ENCODE data around the gene PTPRZ1.

The PTPRZ1 gene

DNA sequence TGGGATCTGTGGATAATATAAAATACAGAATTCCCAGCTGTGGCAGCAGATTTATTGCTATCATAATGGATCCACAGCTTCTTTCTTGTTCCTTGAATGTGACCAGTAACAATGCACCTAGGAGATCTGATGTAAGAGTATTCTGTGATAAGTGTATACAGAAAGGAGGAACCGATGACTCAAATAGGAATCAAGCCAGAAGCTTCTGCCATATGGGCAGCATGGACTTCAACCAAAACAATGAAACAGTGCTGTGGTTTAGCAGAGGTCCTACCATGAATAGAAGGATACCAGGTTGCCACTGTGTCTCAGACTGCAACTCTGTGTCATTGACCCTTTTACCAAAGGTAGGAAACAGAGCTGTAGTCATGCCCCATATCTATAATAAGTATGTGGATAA lies 81.8 kb downstream of the PTPRZ1 start:
- DNase-seq (ENCODE audit: low spot score): no peak

GRCh38 chr7:121957626-121958025 lies 84.7 kb downstream of the PTPRZ1 start:
- no peak for DNase-seq (ENCODE audit: low spot score)

DNA sequence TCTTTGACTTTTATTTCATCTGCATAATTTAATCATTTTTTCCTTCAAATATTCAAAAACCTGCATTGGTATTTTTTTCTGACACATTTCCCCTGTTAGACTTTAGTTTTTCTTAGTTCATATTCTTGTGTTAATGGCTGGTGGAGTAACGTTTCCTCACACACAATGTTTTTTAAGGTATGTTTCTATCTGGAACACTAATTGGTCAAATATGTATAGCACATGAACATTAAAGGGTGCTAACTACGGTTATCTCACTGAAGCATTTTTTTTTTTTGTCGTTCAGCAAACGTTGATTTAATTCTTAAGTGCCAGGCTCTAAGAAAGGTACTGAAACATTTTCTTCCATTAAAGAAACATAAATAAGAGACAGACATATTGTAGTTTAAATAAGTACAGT lies 87.7 kb downstream of the PTPRZ1 start:
- no peak for DNase-seq (ENCODE audit: low spot score)

DNA sequence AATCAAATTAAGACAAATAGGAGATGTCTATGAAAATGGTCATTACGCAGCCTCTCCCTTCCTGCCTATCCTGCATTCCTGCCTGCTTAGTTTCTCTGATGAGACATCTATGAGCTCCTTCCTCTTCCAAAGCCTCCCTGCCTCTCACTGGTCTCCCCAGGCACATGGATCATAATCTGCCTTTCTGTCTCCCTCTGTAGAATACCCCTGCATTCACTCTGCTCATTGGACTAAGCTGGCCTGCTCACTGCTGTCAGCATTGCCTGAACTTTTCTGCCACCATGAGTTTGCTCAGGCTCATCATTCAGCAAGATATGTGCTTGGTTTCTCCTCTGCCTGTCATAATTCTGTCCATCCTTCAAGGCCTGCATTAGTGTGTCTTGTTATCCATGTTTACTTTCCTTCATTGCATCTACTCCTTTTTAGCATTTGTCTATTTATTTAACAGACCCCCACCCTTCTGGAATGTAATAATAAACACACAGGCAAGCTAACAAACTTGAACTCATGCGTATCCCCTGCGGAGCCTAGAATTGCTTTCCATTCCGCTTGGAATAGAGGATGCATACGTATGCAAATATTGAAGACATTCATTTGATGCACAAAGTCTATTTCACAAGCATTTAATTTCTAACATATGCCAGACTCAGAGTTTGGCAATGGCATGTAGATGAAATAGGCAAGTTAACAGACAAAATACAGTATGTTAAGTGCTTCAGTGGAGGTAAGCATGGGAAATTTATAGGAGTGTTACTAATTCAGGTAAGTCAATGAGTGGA lies 88.3 kb downstream of the PTPRZ1 start:
- no peak for DNase-seq (ENCODE audit: low spot score)

GRCh38 chr7:121966276-121966934 lies 93.4 kb downstream of the PTPRZ1 start:
- DNase-seq (ENCODE audit: low spot score): no peak

DNA sequence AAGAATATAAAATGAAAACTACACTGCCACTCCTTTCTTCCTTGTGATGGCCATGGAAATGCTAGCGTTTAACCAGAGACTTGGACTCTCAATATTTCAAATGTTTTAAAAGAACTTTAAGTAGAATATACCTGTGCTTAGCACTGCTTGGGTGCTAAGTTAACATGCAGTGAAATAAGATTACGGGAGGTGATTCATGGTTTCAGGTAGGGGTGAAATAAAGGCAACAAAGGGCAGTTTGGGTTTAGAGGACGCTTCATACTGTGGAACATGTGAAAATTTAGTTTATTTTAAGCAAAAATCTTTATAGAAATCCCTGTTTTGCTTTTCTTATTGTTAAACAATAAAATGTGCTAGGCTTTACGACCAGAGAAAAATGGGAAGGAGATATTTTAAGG lies 94.0 kb downstream of the PTPRZ1 start:
- no peak for DNase-seq (ENCODE audit: low spot score)

- DNase-seq (ENCODE audit: low spot score): no peak
Observed at GRCh38 chr7:121985476-121986030, 112.6 kb downstream of the PTPRZ1 start.

GRCh38 chr7:121992068-121992467 lies 119.1 kb downstream of the PTPRZ1 start:
- no peak for DNase-seq (ENCODE audit: low spot score)

DNA sequence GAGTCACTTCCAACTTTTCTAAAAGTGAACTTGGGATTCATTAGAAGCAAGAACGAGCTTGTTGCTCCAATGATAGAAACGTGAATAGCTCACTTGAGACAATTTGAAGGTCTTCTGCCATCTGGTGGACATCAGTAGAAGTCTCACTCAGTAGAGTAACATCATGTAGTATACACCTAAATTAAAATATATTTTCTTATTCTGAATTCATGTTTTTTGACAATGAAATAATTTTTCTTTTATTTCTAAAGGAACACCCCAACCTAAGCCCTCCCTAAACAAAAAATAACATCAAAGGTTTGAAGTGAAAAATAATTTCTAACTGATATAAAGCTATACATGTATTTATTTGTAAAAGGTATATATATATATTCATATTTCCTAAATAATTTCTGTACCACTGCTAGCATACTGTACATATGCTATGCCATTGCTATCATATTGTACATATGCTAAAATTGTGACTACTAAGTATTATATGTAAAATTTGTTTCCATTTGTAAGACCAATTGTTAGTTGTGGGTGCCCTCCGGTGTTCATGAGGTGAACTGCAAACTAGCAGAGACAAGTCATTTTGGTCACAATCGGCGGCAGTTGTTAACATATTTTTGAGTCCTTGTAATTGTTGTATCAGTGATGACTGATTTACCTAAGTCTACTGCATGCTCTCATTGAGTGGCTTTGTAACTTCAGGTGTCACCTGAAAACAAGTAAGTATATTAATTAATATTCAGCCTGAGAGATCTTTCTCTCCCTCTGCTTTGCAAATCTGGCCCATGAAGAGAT lies 121.9 kb downstream of the PTPRZ1 start:
- DNase-seq (ENCODE audit: low spot score): peak; percentile 21

DNA sequence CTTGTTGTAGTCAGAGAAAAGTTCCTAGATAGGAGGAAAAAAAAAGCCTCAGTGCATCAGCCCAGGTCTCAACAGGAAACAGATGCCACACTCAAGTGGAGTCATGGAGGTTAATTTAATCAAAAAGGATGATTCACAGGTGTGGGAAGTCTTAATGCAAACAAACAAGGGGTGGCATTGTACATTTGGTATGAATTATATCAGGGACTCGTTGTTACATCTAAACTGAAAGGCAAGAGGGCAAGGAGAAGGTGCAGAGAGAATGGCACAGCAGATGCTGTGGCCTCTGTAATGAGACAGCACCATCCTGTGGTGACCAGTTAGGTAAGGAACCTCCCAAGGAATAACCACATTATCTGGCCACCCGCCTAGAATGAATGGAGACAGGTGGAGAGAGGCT lies 133.7 kb downstream of the PTPRZ1 start:
- no peak for DNase-seq (ENCODE audit: low spot score)

DNA sequence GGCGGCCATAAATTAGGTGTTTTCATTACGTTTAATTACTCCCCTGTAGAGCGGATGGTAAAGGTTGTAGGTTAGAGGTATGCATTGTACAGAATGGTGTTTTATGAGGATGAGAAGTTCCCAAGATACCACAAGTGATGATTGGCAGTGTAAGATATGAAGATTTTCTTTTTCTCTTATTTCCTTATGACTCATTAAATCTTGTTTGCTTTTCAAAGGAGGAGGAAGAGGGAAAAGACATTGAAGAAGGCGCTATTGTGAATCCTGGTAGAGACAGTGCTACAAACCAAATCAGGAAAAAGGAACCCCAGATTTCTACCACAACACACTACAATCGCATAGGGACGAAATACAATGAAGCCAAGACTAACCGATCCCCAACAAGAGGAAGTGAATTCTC lies 137.2 kb downstream of the PTPRZ1 start:
- DNase-seq (ENCODE audit: low spot score): no peak

DNA sequence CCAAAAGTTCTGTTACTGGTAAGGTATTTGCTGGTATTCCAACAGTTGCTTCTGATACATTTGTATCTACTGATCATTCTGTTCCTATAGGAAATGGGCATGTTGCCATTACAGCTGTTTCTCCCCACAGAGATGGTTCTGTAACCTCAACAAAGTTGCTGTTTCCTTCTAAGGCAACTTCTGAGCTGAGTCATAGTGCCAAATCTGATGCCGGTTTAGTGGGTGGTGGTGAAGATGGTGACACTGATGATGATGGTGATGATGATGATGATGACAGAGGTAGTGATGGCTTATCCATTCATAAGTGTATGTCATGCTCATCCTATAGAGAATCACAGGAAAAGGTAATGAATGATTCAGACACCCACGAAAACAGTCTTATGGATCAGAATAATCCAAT lies 140.1 kb downstream of the PTPRZ1 start:
- DNase-seq (ENCODE audit: low spot score): no peak

DNA sequence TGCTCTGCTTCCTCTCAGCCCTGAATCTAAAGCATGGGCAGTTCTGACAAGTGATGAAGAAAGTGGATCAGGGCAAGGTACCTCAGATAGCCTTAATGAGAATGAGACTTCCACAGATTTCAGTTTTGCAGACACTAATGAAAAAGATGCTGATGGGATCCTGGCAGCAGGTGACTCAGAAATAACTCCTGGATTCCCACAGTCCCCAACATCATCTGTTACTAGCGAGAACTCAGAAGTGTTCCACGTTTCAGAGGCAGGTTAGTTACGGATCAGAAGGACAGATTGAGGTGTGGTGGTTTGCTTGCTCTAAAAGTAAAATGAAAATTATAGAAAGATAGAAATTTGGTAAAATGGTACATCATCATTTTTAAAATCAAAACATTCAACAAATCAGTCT lies 140.7 kb downstream of the PTPRZ1 start:
- no peak for DNase-seq (ENCODE audit: low spot score)

- DNase-seq (ENCODE audit: low spot score): no peak
Observed at GRCh38 chr7:122014697-122015096, 141.7 kb downstream of the PTPRZ1 start.

GRCh38 chr7:122018032-122018431 lies 145.1 kb downstream of the PTPRZ1 start:
- DNase-seq (ENCODE audit: low spot score): no peak

DNA sequence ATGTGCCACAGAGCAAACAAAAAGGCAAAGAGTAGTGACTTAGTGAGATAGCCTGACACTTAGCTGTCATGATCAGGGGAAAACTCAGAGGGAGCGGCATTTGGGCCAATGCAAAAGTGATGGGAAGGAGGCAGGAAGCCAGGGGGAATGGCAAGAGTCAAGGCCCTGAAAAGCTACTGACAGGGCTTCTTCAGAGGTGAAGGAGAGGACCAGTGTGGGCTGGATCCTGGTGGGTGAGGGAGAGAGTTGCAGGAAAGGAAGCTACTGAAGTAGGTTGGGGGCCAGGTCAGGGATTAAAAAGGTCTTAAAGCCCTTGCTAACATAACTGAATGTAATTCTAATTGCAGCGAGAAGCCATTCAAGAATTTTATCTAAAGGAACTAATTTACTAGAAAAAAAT lies 154.1 kb downstream of the PTPRZ1 start:
- DNase-seq (ENCODE audit: low spot score): no peak

GRCh38 chr7:122033641-122034040 lies 160.7 kb downstream of the PTPRZ1 start:
- DNase-seq (ENCODE audit: low spot score): no peak

DNA sequence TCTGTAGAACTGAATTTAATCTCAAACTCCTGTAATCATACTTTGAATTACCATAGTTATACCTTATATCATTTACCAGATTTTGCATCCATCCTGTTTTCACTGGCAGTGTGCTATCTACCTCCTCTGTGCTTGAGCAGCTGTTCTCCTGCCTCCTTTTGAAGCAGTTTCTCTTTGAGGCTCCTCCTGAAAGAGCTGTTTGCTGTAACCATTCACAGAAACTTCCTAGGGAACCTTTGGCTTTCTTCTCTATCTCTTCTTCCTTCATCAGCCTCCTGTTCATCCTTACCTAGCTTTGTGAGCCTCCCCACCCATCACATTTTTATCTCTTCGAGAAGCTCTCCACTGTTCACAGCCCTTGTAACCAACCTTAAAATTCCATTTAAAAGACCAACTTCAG lies 162.9 kb downstream of the PTPRZ1 start:
- DNase-seq (ENCODE audit: low spot score): no peak

GRCh38 chr7:122038134-122038533 lies 165.2 kb downstream of the PTPRZ1 start:
- no peak for DNase-seq (ENCODE audit: low spot score)

- no peak for DNase-seq (ENCODE audit: low spot score)
Observed at GRCh38 chr7:122038904-122039303, 165.9 kb downstream of the PTPRZ1 start.

DNA sequence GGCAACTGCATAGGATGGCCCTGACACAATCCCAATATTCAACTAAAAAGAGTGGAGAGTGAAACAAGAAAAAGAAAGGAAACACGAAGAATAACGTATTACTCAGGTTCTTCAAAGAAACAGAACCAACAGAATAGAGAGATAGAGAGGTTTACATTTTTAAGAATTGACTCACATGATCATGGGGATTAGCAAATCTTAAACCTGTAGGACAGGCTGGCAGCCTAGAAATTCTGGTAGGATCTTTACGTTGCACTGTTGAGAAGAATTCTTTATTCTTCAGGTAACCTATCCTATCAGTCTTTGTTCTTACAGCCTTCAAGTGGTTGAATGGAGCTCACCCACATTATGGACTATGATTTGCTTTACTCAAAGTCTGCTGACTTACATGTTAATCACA lies 167.2 kb downstream of the PTPRZ1 start:
- DNase-seq (ENCODE audit: low spot score): no peak

DNA sequence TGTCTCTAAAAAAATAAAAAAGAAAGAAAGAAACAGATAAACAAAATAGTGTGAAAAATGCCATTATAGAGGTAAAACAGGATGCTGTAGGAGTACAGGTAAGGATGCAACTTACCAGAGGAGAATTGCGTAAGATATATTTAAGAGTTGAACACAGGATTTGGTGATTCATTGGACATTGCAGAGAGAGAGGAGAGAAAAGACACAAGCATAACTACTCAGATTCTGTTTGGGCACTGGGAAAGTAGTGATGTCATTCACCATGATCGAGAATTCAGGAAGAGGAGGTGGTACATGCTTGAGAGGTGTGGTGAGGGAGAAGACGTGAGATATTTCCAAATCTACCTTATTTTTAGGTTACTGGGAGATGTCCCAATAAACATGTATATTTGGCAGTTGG lies 173.4 kb downstream of the PTPRZ1 start:
- no peak for DNase-seq (ENCODE audit: low spot score)

GRCh38 chr7:122054393-122054792 lies 181.4 kb downstream of the PTPRZ1 start:
- no peak for DNase-seq (ENCODE audit: low spot score)

Data from CD4-positive, alpha-beta T cell treated with Interleukin-2 at 100 ng/mL for 4 hours (primary cell).